DMS79 (cell line): ENCODE measurements around the gene KLK15.

Source experiments
- DNase-seq: peaks from one replicate; lab custom pipeline; 2025; lab: John Stamatoyannopoulos, UW

KLK15 gene

GRCh38 chr19:50833117-50833801 lies at the start of gene KLK15:
TSS of gene KLK15 (minus strand) at chr19:50833574. CDS start at chr19:50831492, 2,082 bp downstream.
- no peak for DNase-seq

GRCh38 chr19:50882188-50882587 lies 48.8 kb upstream of the KLK15 start:
- no peak for DNase-seq

GRCh38 chr19:50880241-50880640 lies 46.9 kb upstream of the KLK15 start:
- DNase-seq = no peak

GRCh38 chr19:50878851-50879250 lies 45.5 kb upstream of the KLK15 start:
- DNase-seq = no peak

GRCh38 chr19:50877338-50877737 lies 44.0 kb upstream of the KLK15 start:
- DNase-seq = no peak

GRCh38 chr19:50876456-50876855 lies 43.1 kb upstream of the KLK15 start:
- DNase-seq = no peak

GRCh38 chr19:50875795-50876422 lies 42.5 kb upstream of the KLK15 start:
- DNase-seq = no peak

GRCh38 chr19:50874211-50874610 lies 40.8 kb upstream of the KLK15 start:
- no peak for DNase-seq

- no peak for DNase-seq
These were observed 39.7 kb upstream of the KLK15 start, which contains the start of gene KLK2 for GRCh38 chr19:50873056-50873455. TSS of gene KLK2 (plus strand) at chr19:50873439. CDS start at chr19:50873474, 35 bp downstream.

- DNase-seq = no peak
These were observed 37.2 kb upstream of the KLK15 start for GRCh38 chr19:50870417-50871089.

GRCh38 chr19:50869479-50869878 lies 36.1 kb upstream of the KLK15 start:
- DNase-seq = no peak

- no peak for DNase-seq
These were observed 28.3 kb upstream of the KLK15 start for GRCh38 chr19:50861496-50862286.

- DNase-seq = no peak
These were observed 27.6 kb upstream of the KLK15 start for GRCh38 chr19:50861010-50861409.

GRCh38 chr19:50859849-50860248 lies 26.5 kb upstream of the KLK15 start:
- DNase-seq = no peak

- DNase-seq = peak; percentile 49
These were observed 25.5 kb upstream of the KLK15 start for GRCh38 chr19:50858886-50859285.

- no peak for DNase-seq
These were observed 24.0 kb upstream of the KLK15 start for GRCh38 chr19:50857366-50857765.

GRCh38 chr19:50854636-50855410 lies 21.4 kb upstream of the KLK15 start, which contains the start of gene KLK3:
TSS of gene KLK3 (plus strand) at chr19:50854915. CDS start at chr19:50854956, 41 bp downstream.
- DNase-seq = no peak

- DNase-seq = no peak
These were observed 18.2 kb upstream of the KLK15 start for GRCh38 chr19:50851620-50852019.

- no peak for DNase-seq
These were observed 17.4 kb upstream of the KLK15 start for GRCh38 chr19:50850738-50851137.

GRCh38 chr19:50844296-50844935 lies 11.0 kb upstream of the KLK15 start:
- DNase-seq = no peak

- DNase-seq = no peak
These were observed 10.4 kb upstream of the KLK15 start for GRCh38 chr19:50843701-50844221.
